Measurements from ENCODE around the gene TXNRD3.

The TXNRD3 gene

DNA sequence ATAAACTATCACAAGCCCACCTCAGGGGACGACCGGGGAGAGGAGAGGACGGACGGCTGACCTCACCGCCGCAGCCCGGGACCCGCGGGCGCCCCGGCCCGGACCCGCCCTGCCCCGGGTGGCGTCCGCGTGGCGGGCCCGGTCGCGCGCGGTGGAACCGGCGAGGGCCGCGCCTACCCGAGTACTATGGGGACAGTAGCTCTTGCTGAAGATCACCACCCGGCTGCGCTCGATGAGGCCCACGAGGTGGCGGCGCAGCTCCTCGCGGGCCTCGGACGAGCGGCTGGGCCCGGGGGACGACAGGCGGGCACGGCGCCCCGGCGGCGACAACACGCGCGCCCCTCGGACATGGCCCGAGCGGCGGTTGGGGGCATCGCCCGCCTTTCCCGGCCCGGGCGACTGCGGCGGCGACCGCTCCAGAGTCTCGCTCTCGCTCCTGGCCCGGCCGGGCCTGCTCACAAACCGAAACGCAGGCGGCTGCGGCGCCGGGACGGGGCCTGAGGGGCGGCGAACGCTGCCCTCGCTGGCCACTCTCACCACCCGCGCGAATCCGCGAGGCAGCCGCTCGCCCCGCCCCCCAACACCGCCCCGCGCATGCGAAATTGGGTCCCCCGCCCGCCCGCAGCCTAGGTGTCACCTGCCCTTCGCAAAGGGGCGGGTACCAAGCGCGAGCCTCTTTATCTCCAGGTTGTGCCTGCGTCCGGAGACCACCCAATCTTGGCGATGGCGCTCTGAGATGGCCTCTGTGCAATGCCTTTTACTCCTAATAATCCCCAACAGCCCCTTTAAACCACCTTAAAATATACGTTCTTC is at the start of gene TXNRD3:
Gene TXNRD3, minus strand, starts transcription at position 554 of the 813 bp plus-strand sequence.
- TF ChIP-seq, protein P1, sequence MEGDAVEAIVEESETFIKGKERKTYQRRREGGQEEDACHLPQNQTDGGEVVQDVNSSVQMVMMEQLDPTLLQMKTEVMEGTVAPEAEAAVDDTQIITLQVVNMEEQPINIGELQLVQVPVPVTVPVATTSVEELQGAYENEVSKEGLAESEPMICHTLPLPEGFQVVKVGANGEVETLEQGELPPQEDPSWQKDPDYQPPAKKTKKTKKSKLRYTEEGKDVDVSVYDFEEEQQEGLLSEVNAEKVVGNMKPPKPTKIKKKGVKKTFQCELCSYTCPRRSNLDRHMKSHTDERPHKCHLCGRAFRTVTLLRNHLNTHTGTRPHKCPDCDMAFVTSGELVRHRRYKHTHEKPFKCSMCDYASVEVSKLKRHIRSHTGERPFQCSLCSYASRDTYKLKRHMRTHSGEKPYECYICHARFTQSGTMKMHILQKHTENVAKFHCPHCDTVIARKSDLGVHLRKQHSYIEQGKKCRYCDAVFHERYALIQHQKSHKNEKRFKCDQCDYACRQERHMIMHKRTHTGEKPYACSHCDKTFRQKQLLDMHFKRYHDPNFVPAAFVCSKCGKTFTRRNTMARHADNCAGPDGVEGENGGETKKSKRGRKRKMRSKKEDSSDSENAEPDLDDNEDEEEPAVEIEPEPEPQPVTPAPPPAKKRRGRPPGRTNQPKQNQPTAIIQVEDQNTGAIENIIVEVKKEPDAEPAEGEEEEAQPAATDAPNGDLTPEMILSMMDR (IDR thresholded peaks at IDR 0.05; ENCODE audit: low read depth, low read length) = no peak
- H3K4me3 ChIP-seq (replicated peaks in 1 of 2; ENCODE audit: low read depth in 2 of 2, low read length in 2 of 2) = peak within 1 kb of the TSS; percentile 52 to 55

DNA sequence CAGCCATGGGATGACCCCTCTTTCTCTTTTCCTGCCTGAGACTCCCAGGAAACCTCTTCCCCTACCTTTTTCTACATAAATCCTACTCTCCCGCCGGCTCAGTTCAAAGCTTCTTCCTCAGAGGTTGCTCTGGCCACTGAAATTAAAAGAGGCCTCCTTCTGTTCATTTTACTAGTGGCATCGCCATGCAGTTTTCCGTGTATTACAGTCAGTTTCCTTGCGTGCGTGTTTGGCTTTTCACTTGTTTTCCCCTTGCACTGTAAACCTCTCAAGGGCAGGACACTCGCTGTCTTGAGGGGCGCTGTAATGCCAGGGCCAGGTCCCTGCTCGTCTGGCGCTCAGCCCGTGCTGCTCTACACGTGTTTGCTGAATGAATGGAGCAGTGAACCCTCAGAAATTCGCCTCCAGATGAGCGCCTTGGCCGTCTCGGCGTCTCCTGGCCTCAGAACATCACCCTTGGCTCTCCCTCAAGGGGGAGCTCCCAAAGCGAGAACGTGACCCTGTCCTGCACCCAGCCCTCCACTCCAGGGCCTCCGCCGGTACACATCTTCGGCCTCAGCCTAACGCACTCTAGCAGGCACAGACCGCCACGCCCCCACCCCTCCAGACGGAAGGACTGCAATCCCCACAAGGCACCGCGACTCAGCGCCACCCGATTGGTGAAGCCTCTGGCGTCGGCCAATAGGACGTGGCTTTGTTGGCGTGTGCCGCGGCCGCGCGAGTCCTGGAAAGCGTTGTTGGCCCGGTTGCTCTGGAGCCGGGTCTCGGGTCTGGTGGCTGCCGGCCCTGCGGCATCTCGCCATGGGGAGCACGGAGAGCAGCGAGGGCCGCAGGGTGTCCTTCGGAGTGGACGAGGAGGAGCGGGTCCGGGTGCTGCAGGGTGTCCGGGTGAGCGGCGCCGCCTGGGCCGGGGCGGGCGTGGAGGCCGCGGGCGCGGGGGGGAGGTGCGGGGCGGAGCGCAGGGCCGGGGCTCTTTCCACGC is 48.9 kb upstream of the TXNRD3 start, which contains the start of gene CHCHD6:
Gene CHCHD6, plus strand, starts transcription at position 729 of the 982 bp plus-strand sequence. Its CDS starts 73 bp downstream, at position 802.
- DNase-seq (ENCODE audit: low read depth in 2 of 2) = peak; percentile 95 to 97
- TF ChIP-seq, protein P1 (IDR thresholded peaks at IDR 0.05; ENCODE audit: low read depth, low read length) = no peak
- peak within 1 kb of the TSS; percentile 82 to 86 for H3K4me3 ChIP-seq (replicated peaks in 1 of 2; ENCODE audit: low read depth in 2 of 2, low read length in 2 of 2)

More for the DNA sequence above, at the start of gene TXNRD3:
- DNase-seq (ENCODE audit: low read depth in 2 of 2) = peak; percentile 63 to 73

DNA sequence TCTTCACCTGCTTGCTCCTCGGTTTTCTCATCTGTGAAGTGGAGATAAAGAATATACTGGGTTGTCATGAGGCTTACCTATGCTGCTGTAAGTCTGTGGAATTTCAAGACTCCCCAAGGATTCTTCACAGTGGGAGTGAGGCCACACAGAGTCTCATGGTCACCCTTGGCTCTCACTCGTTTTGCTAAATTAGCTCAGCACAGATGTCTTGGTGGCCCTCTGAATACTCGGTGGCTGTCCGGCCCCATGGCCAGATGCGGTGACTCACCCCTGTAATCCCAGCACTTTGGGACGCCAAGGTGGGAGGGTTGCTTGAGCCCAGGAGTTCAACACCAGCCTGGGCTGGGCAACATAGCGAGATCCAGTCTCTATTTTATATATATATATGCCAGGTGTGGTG is 44.1 kb upstream of the TXNRD3 start:
- TF ChIP-seq, protein P1 (IDR thresholded peaks at IDR 0.05; ENCODE audit: low read depth, low read length) = no peak
- H3K4me3 ChIP-seq (replicated peaks in 1 of 2; ENCODE audit: low read depth in 2 of 2, low read length in 2 of 2) = no peak overlapping the region
- no peak for DNase-seq (ENCODE audit: low read depth in 2 of 2)

DNA sequence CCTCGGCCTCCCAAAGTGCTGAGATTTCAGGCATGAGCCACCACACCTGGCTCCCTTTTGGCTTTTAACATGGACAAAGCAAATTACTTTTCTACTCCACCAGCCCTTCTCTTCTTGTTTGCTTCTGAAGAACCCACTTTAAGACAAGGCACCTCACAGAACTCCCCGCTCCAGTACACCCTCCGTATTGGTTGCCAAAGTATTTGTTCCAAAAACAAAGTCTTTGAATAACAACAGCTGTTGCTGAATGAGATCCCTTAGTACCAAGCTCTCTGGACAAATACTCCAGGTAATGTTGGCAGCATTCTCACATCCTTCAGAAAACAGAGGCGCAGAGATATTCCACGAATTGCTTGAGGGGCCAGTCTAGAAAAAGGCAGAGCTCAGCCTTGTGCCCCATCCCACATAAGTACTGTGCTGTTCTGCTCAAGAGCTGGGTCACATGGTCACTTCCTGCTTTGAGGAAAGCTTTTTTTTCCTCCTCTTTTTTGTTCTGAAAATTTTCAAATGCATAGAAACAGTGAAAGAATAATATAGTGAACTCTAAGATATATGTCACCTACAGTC is 41.9 kb upstream of the TXNRD3 start:
- TF ChIP-seq, protein P1 (IDR thresholded peaks at IDR 0.05; ENCODE audit: low read depth, low read length) = no peak
- DNase-seq (ENCODE audit: low read depth in 2 of 2) = no peak
- H3K4me3 ChIP-seq (replicated peaks in 1 of 2; ENCODE audit: low read depth in 2 of 2, low read length in 2 of 2) = no peak overlapping the region

DNA sequence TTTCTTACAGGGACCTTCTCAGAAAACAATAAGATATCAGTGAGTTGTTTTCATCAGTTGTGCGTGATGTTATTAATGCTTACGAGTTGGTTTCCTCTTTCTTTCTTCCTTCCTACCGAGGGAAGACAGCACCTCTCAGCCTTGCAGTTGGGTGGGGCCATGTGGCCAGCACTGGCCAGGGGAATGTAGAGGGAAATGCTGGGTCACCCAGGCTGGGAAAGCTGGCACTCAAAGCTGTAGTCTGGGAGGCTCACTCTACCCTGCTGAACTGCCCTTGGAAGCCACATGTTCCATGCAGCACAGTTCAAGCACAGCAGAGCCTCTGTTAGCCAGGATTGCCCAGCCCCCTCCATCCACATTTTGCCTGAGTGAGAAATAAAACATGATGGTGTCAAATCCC is 39.0 kb upstream of the TXNRD3 start:
- no peak for DNase-seq (ENCODE audit: low read depth in 2 of 2)
- TF ChIP-seq, protein P1 (IDR thresholded peaks at IDR 0.05; ENCODE audit: low read depth, low read length) = no peak
- H3K4me3 ChIP-seq (replicated peaks in 1 of 2; ENCODE audit: low read depth in 2 of 2, low read length in 2 of 2) = no peak overlapping the region

DNA sequence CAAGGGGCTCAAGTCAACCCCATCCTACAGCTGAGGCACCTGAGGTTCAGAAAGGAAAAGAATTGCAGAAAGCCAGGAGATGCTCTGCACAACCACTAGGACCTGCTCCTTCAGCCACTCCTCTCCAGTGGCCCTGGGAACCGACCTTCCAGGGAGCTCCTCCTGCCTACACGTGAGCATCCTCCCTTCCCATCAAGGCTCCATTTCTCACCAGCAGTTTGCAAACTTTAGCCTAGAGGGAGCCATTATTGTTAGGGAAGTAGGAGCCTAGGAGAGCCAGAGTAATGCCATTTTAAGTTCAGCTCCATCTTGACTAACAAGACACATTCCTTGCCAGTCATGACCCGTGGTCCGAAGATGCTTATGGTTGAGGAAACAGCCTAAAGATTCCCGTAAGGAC is 37.9 kb upstream of the TXNRD3 start:
- no peak overlapping the region for H3K4me3 ChIP-seq (replicated peaks in 1 of 2; ENCODE audit: low read depth in 2 of 2, low read length in 2 of 2)
- DNase-seq (ENCODE audit: low read depth in 2 of 2) = no peak
- TF ChIP-seq, protein P1 (IDR thresholded peaks at IDR 0.05; ENCODE audit: low read depth, low read length) = no peak
